Activated CD4-positive, alpha-beta T cell treated with anti-CD3 and anti-CD28 coated beads, Interleukin-2, amount 50 U/mL, for 1 hour (primary cell): ENCODE measurements around the gene HMX1.

Experiments
- DNase-seq: peaks from one replicate; pipeline ENCODE4 v3.0.0-alpha.2; 2020

HMX1 gene

GRCh38 chr4:8854931-8855330 is 16.7 kb downstream of the HMX1 start:
- no peak for DNase-seq

GRCh38 chr4:8854016-8854415 is 17.6 kb downstream of the HMX1 start:
- no peak for DNase-seq

- no peak for DNase-seq
These were observed 18.4 kb downstream of the HMX1 start for GRCh38 chr4:8853249-8853648.

GRCh38 chr4:8852118-8852704 is 19.4 kb downstream of the HMX1 start:
- no peak for DNase-seq

- DNase-seq = no peak
These were observed 20.1 kb downstream of the HMX1 start for GRCh38 chr4:8851321-8852117.

- DNase-seq = no peak
These were observed 20.8 kb downstream of the HMX1 start for GRCh38 chr4:8850830-8851188.

GRCh38 chr4:8850074-8850829 is 21.4 kb downstream of the HMX1 start:
- DNase-seq = no peak

GRCh38 chr4:8849266-8850073 is 22.2 kb downstream of the HMX1 start:
- no peak for DNase-seq

GRCh38 chr4:8848507-8849265 is 23.0 kb downstream of the HMX1 start:
- no peak for DNase-seq

GRCh38 chr4:8847764-8848163 is 23.9 kb downstream of the HMX1 start:
- no peak for DNase-seq

- no peak for DNase-seq
These were observed 24.3 kb downstream of the HMX1 start for GRCh38 chr4:8847331-8847730.

GRCh38 chr4:8846826-8847225 is 24.8 kb downstream of the HMX1 start:
- DNase-seq = no peak

- DNase-seq = no peak
These were observed 25.5 kb downstream of the HMX1 start for GRCh38 chr4:8846046-8846720.

GRCh38 chr4:8844976-8845690 is 26.5 kb downstream of the HMX1 start:
- no peak for DNase-seq

GRCh38 chr4:8843597-8843996 is 28.0 kb downstream of the HMX1 start:
- no peak for DNase-seq

- DNase-seq = no peak
These were observed 29.0 kb downstream of the HMX1 start for GRCh38 chr4:8842614-8843013.

GRCh38 chr4:8841678-8842268 is 29.9 kb downstream of the HMX1 start:
- DNase-seq = no peak

- no peak for DNase-seq
These were observed 30.7 kb downstream of the HMX1 start for GRCh38 chr4:8840816-8841455.

GRCh38 chr4:8840006-8840793 is 31.4 kb downstream of the HMX1 start:
- DNase-seq = no peak
